Measurements from ENCODE around the gene TRMT6.

Gene TRMT6

GRCh38 chr20:5975778-5976177 is 25.4 kb upstream of the TRMT6 start:
- Mint-ChIP-seq H3K4me1 (no peaks in the 10 kb centered on the region), H3K4me3 (no peak overlapping the region), H3K27me3 (ENCODE audit: low read depth) (no peaks in the 10 kb centered on the region), H3K9me3 (no peaks in the 10 kb centered on the region), H3K36me3 (ENCODE audit: low read depth) (peaks cover 24% of the 10 kb centered on the region), H3K27ac (no peak overlapping the region)
- no peak for TF ChIP-seq CTCF (IDR thresholded peaks at IDR 0.05; ENCODE audit: unreplicated experiment in 3 of 3)

- Mint-ChIP-seq H3K36me3 (ENCODE audit: low read depth) (peaks cover 24% of the 10 kb centered on the region), H3K27me3 (ENCODE audit: low read depth) (no peaks in the 10 kb centered on the region), H3K27ac (peak overlapping the region; percentile 29 to 96 (median 66)), H3K9me3 (no peaks in the 10 kb centered on the region), H3K4me1 (no peaks in the 10 kb centered on the region), H3K4me3 (no peak overlapping the region)
- no peak for TF ChIP-seq CTCF (IDR thresholded peaks at IDR 0.05; ENCODE audit: unreplicated experiment in 3 of 3)
These were observed 24.2 kb upstream of the TRMT6 start for GRCh38 chr20:5974531-5974930.

GRCh38 chr20:5973971-5974370 is 23.6 kb upstream of the TRMT6 start:
- TF ChIP-seq CTCF (IDR thresholded peaks at IDR 0.05; ENCODE audit: unreplicated experiment in 3 of 3): no peak
- Mint-ChIP-seq H3K36me3 (ENCODE audit: low read depth) (peaks cover 20% of the 10 kb centered on the region), H3K4me3 (no peak overlapping the region), H3K4me1 (no peaks in the 10 kb centered on the region), H3K9me3 (no peaks in the 10 kb centered on the region), H3K27me3 (ENCODE audit: low read depth) (no peaks in the 10 kb centered on the region), H3K27ac (peak overlapping the region; percentile 66 to 96 (median 90))

- no peak overlapping the region for H3K4me3 Mint-ChIP-seq
- H3K27me3 Mint-ChIP-seq (ENCODE audit: low read depth): no peaks in the 10 kb centered on the region
- TF ChIP-seq CTCF (IDR thresholded peaks at IDR 0.05; ENCODE audit: unreplicated experiment in 3 of 3): no peak
- no peaks in the 10 kb centered on the region for H3K9me3 Mint-ChIP-seq
- no peaks in the 10 kb centered on the region for H3K4me1 Mint-ChIP-seq
- peak overlapping the region; percentile 90 to 96 (median 93) for H3K27ac Mint-ChIP-seq
- H3K36me3 Mint-ChIP-seq (ENCODE audit: low read depth): peaks cover 23% of the 10 kb centered on the region
These were observed 22.8 kb upstream of the TRMT6 start for GRCh38 chr20:5973172-5973571.

- no peak overlapping the region for H3K4me3 Mint-ChIP-seq
- no peaks in the 10 kb centered on the region for H3K4me1 Mint-ChIP-seq
- H3K36me3 Mint-ChIP-seq (ENCODE audit: low read depth): peaks cover 19% of the 10 kb centered on the region
- TF ChIP-seq CTCF (IDR thresholded peaks at IDR 0.05; ENCODE audit: unreplicated experiment in 3 of 3): no peak
- H3K9me3 Mint-ChIP-seq: no peaks in the 10 kb centered on the region
- H3K27me3 Mint-ChIP-seq (ENCODE audit: low read depth): no peaks in the 10 kb centered on the region
- peak overlapping the region; percentile 60 to 77 (median 63) for H3K27ac Mint-ChIP-seq
These were observed 20.9 kb upstream of the TRMT6 start for GRCh38 chr20:5971203-5971602.

- Mint-ChIP-seq H3K9me3 (no peaks in the 10 kb centered on the region), H3K36me3 (ENCODE audit: low read depth) (peaks cover 27% of the 10 kb centered on the region), H3K4me3 (no peak overlapping the region)
These were observed 20.0 kb upstream of the TRMT6 start for GRCh38 chr20:5970381-5970780.

More at GRCh38 chr20:5970381-5970780, 20.0 kb upstream of the TRMT6 start:
- Mint-ChIP-seq H3K27ac (peak overlapping the region; percentile 28 to 71 (median 55)), H3K27me3 (ENCODE audit: low read depth) (no peaks in the 10 kb centered on the region), H3K4me1 (no peaks in the 10 kb centered on the region)
- no peak for TF ChIP-seq CTCF (IDR thresholded peaks at IDR 0.05; ENCODE audit: unreplicated experiment in 3 of 3)
